HG03460 (cell line): ENCODE data around the gene PSD.

Experiments used
- ATAC-seq: cut with Tn5 transposase; IDR thresholded peaks from one replicate; pipeline ENCODE4 v1.9.1; 2021; ENCODE audit not compliant: unreplicated experiment

The PSD gene

DNA sequence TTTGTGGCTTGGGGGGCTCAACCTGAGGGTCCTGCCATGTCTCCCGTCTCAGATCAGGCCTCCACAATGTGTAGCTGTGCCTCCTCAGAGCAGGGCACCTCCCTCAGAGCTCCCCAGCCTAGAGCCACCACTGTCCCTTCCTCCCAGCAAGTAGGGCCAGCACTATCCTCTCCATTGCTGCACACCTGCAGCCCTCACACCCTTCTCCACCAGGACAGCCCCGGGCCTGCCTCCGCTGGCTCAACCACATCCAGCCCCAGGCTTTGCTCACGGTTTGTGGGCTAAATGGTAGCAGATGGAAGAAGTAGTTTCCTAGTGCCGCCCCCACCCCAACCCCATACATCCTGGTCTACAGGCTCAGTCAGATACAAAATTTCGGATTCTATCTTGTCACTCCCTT lies 13.0 kb downstream of the PSD start:
- ATAC-seq = no peak

DNA sequence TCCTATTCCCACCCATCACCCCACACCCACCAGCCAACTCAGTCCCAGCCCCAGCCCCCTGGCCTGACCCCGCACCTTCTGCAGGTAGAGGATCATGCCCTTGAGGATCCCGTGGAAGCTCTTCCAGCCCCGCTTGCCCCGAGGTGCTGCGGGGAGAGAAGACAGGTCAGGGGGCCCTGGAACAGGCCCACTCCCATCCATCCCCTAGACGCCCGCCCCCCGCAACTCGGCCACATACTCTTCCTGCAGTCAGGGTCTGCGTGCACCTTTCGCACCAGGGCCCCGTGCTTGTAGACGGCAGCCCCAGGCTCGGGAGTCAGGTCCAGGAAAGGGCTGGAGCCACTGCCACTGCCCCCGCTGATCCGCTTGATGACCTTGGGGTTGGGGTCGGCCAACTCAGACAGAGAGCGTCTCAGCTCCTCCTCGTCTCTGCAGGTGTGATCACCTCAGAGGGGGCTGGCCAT lies 13.4 kb downstream of the PSD start:
- no peak for ATAC-seq

DNA sequence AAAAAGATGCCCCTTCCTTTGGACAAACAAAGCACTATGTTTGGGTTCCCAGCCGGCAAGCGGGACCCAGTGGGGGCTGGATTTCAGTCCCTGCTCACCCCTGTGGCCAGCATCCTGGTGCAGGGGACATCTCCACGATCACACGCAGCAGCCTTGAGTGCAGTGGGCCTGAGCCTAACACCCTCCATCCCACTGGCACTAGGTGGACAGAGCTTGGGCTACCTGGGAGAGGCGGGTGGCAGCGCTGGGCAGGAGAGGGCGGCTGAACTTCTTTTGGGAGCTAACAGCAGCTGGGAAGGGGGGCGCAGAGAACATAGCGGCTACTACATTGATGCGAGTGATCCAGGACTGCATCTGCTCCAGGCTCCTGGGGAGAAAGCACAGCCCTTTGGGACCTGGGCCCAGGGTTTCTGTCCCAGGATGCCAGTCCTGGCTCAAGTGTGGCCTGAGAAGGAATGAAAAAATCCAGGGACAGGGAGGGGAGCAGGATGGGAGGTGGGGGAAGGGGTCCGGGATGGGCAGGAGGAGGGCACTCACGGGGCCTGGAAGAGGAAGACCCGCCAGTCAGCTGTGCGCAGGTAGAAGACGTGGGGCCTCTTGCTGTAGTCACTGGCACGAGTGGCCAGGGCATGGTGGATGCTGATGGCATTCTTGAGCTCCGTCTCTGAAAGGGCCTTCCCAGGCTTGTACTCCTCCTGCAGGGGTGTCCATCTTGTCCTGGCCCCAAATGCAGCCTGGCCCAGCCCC lies 14.1 kb downstream of the PSD start:
- no peak for ATAC-seq

DNA sequence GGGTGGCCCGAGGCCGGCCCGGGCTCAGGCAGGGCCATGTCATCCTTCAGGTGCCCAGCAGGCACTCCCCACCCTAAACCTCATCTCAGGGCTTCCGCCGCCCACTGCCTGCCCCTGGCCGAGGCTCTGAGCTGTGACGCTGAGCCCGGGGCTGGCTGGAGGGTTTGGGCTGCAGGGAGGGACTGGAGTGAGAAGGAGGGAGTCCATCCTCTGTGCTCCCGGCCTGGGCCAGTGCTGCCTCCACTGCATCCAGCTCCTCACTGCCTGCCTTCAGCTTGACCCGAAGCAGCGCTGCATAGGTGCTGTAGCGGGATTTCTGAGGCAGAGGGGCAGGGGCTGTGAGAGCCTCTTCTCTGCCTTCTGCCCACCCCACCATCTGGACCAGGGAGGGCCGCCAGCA lies 15.5 kb downstream of the PSD start:
- ATAC-seq = no peak

DNA sequence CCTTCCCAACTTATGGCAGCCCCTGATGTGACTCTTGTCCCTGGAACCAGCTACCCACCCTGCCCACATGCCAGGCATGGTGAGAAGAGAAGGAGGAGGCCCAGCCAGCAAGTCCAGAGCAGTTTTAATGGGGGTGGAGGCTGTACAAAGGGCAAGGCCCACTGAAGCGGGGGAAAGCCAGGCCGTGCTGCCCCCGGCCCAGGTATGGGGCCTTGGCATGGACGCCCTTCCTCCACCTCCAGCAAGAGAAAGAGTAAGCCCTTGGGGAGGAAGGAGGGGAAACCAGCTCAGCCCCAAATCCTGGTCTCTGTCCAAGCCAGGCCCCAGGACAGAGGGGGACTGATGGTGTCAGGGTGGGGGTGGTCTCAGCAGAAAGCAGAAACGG lies 16.1 kb downstream of the PSD start:
- no peak for ATAC-seq

DNA sequence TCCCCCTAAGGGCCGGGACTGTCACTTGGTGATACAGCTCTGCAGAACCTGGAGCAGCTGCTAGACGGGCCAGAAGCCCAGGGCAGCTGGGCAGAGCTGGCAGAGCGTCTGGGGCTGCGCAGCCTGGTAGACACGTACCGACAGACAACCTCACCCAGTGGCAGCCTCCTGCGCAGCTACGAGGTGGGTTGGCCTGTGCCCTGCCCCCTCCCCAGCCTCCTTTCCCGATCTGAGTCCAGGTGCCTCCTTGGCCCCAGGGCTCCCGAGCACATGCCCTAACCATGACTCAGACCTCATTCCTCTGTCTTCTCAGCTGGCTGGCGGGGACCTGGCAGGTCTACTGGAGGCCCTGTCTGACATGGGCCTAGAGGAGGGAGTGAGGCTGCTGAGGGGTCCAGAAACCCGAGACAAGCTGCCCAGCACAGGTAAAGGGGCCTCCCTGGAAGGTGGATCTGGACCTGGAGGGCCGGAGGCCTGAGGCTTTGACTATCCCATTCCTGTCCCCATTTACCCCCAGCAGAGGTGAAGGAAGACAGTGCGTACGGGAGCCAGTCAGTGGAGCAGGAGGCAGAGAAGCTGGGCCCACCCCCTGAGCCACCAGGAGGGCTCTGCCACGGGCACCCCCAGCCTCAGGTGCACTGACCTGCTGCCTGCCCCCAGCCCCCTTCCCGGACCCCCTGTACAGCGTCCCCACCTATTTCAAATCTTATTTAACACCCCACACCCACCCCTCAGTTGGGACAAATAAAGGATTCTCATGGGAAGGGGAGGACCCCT lies 16.7 kb downstream of the PSD start:
- no peak for ATAC-seq

DNA sequence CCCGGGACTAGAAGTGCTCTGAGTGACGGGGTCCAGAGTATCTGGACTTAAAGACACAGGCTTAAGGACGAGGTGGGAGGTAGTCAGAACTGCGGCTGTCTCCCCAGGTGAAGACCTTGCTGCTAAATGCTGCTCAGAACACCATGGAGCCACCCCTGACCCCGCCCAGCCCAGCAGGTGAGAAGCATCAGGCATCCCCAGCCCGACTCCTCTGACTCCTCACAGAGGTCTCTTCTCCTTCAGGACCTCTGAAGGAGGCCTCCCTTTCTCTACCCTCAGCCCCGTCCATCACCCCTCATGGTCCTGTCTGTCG lies 17.3 kb downstream of the PSD start:
- no peak for ATAC-seq

DNA sequence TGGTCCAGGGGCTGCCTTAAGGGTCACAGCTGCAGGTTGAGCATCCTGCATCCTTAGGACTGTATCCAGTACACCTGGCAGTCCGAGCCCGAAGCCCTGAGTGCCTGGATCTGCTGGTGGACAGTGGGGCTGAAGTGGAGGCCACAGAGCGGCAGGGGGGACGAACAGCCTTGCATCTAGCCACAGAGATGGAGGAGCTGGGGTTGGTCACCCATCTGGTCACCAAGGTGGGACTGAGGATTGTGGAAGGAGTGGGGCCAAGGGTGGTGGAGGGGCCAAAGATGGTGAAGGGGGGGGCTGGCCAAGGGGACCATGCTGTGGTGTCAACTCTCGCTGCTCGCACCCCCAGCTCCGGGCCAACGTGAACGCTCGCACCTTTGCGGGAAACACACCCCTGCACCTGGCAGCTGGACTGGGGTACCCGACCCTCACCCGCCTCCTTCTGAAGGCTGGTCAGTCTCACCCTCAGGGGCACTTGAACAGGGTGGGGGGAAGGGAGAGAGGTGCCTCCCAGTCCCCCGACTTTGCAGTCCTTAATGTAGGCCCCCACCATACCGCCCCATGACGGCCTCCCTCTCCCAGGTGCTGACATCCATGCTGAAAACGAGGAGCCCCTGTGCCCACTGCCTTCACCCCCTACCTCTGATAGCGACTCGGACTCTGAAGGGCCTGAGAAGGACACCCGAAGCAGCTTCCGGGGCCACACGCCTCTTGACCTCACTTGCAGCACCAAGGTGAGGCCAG lies 17.8 kb downstream of the PSD start:
- ATAC-seq = no peak

DNA sequence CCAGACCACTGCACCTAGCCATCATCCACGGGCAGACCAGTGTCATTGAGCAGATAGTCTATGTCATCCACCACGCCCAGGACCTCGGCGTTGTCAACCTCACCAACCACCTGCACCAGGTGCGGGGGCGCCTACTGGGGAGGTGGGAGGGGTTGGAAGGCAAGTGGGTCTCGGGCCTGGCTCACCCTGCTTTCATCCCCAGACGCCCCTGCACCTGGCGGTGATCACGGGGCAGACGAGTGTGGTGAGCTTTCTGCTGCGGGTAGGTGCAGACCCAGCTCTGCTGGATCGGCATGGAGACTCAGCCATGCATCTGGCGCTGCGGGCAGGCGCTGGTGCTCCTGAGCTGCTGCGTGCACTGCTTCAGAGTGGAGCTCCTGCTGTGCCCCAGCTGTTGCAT lies 18.5 kb downstream of the PSD start:
- ATAC-seq = no peak

DNA sequence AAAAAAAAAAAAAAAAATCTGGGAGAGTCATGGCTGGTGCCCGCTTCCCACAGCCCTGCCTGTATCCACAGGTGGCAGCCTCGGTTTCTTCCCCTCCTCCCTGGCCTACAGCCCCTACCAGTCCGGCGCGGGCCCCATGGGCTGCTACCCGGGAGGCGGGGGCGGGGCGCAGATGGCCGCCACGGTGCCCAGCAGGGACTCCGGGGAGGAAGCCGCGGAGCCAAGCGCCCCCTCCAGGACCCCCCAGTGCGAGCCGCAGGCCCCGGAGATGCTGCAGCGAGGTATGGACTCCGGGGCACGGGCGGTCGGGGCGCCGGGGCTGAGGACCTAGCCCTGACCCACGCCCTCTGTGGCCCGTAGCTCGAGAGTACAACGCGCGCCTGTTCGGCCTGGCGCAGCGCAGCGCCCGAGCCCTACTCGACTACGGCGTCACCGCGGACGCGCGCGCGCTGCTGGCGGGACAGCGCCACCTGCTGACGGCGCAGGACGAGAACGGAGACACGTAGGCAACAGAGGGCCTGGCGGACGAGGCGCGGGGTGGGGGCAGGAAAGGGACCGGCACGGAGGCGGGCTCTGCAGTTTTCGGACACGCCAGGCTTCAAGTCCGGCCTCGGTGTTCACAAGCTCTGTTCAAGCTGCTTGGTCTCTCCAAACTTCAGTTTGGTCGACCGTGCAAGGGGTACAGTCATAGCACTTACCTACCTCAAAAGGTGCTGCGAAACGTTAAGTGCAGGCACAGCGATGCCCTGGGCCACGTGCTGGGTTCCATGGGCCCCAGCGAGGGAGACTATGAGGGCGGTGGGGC lies 19.2 kb downstream of the PSD start:
- ATAC-seq = peak; percentile 33

DNA sequence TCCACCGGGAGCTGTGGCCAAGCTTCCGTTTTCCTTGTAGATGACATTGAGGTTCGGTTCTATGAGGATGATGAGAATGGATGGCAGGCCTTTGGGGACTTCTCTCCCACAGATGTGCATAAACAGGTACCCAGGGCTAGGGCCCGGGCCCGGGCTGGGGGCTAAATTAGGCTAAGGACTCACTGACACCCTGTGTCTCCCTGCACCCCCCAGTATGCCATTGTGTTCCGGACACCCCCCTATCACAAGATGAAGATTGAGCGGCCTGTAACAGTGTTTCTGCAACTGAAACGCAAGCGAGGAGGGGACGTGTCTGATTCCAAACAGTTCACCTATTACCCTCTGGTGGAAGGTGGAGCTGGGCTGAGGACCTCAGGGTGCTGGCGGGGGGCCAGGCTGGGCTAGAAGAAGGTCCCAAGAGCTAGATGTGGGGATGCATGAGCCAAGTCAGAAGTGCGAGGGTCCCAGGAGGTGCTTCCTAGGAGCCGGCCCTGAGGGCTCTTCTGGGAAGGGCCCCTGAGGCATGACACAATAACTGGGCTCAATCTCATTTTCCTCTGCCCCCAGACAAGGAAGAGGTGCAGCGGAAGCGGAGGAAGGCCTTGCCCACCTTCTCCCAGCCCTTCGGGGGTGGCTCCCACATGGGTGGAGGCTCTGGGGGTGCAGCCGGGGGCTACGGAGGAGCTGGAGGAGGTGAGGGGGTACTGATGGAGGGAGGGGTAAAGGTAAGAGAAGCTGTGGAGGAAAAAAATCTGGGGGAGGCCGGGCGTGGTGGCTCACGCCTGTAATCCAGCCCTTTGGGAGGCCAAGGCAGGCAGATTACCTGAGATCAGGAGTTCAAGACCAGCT lies 20.2 kb downstream of the PSD start:
- no peak for ATAC-seq

DNA sequence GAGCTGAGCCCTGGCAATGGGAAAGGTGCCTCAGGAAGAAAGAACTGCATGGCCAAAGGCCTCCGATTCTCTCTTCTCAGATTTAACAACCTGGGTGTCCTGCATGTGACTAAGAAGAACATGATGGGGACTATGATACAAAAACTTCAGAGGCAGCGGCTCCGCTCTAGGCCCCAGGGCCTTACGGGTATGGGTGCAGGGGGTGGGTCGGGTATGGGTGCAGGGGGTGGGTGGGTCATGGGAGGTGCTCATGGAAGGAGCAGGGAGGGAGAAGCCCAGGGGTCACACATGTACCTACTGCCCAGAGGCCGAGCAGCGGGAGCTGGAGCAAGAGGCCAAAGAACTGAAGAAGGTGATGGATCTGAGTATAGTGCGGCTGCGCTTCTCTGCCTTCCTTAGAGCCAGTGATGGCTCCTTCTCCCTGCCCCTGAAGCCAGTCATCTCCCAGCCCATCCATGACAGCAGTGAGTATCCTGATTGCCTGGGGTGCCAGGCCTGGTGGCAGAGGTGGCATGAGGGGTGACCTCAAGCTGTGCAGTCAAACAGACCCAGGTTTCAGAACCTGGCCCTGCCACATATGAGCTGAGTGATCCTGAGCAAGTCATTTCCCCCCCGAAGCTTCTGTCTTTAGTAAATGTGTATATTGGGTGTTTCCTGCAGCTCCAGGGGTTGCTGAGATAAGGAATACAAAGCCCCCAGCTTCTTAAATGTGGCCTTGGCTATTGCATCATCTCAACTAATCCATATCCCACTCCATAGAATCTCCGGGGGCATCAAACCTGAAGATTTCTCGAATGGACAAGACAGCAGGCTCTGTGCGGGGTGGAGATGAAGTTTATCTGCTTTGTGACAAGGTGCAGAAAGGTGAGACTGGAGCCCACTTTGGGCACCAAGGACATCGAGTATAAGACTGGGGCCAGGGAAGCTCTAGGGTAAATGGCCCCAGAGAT lies 21.1 kb downstream of the PSD start:
- ATAC-seq = no peak

DNA sequence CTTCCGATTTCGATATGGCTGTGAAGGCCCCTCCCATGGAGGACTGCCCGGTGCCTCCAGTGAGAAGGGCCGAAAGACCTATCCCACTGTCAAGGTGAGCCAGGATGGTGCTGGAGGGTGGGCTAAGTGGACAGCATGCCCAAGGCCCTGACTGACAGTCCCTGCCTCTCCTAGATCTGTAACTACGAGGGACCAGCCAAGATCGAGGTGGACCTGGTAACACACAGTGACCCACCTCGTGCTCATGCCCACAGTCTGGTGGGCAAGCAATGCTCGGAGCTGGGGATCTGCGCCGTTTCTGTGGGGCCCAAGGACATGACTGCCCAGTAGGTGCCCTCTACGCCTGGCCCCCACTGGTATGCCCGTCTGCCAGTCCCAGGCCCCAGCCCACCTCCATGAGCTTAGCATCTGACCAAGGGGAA lies 21.8 kb downstream of the PSD start:
- ATAC-seq = no peak

DNA sequence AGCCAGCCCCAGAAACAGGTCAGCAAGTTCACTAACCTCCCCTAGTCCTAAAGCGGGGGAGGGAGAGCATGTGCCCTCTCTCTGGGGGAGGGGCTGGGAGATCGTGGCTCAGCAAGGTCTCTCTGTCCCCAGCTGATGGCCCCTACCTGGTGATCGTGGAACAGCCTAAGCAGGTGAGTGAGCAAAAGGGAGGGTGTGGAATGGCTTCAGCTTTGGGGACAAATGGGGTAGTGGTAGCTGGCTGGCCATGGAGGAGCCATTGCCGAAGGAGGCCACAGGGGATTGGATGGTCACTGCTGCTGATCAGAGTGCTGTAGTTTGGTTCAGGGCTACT lies 22.3 kb downstream of the PSD start:
- no peak for ATAC-seq

DNA sequence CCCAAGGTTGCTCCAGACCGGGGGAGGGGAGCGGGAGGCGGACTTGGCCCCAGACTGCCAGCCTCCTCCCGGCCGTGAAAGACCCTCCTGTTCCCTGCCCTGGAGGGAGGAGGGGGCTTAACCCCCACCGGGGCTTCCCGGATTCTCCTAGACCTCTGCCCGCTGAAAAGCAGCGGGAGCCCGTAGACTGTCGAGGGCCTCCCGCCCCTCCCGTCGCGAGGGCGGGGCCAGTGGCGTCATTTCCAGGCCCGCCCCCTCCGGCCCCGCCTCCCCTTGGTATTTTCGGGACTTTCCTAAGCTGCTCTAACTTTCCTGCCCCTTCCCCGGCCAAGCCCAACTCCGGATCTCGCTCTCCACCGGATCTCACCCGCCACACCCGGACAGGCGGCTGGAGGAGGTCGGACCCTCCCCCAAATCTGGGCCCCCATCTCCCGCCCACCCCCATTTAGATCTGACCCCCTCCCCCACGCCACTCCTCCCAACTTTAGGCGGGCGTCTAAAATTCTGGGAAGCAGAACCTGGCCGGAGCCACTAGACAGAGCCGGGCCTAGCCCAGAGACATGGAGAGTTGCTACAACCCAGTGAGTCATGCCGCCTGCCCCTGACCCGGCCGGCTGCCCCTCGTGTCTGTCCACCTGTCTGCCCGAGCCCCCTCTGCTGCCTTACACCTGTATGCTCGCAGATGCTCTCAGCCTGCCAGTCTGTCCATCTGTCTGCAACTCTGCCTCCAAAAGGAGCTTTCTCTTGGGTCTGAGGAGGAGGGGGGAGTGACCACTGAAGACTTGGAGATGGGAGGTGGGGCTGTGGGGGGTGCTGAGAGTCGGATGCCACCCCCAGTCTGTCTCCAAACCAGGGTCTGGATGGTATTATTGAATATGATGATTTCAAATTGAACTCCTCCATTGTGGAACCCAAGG lies 22.9 kb downstream of the PSD start, which contains the start of gene NFKB2:
TSS of gene NFKB2 (plus strand) at position 306 of the 917 bp plus-strand sequence. CDS start at position 561, 255 bp downstream.
- ATAC-seq = peak; percentile 31

DNA sequence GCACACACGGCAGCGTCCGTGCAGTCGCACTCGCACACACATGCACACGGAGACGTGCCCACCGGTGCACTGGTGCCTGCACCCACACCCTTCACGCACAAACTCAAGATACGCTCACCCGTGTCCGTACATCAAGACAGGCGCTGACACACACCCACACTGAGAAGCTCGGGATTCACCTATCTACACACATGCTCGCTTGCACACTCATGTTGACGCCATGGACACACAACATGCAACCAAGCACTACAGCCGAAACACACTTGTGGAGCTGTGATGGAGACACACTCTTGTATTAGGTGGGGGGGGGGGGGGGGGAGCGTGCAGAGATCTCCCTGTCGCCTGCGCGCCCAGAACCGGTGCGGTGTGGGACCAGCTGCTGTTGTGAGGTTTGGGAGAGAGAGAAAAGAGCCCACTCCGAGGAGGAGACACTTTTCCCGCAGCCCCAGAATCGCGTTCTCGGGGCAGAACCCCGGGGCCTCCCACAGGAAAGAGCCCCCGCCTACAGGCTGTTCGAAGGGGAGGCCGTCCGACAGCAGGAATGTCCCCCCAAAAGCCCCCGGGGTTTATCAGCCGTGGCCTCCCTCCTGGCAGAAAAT lies 23.7 kb downstream of the PSD start:
- peak; percentile 3 for ATAC-seq

DNA sequence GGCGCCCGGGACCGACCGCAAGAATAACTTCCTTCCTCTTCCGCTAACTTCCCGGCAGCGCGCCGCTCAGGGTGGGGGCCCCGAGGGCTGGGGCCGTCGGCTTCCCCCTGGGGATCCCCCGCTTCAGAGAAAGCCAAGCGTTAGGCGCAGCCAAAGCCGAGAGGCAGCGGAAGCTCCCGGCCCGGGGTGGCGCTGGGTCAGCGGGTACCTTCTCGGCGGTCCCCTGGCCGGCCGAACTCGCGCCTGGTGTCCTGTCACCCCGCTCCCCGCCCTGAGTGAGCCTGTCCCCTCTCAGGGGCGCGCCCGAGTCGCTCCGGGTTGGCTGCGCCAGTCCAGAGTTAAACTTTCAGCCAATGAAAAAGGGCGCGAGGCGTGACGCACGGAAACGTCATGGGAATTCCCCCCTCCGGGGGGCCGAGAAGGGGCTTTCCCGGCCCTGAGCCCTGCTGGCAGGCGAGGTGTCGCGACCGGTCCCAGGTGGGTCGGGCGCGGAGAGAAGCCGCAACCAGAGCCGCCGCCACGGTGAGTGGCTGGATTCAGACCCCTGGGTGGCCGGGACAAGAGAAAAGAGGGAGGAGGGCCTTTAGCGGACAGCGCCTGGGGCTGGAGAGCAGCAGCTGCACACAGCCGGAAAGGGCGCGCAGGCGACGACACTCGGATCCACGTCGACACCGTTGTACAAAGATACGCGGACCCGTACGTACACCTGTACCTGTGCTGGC lies 24.3 kb downstream of the PSD start:
- peak; percentile 74 for ATAC-seq
